Mesendoderm (in vitro differentiated cells): ENCODE measurements around the gene OTOS.

Experiments used
- DNase-seq: peaks from one replicate; pipeline ENCODE4 v3.0.0; 2013
- H2AK5ac ChIP-seq: 2 replicates; pipeline ENCODE4 v1.6.1; 2013; ENCODE audit warnings: low read length, inconsistent platforms
- H2BK120ac ChIP-seq: 2 replicates; pipeline ENCODE4 v1.6.1; 2013; ENCODE audit warnings: low read depth, mild to moderate bottlenecking, low read length, moderate library complexity, mixed read lengths
- H2BK15ac ChIP-seq: replicated peaks from 2 replicates; pipeline ENCODE4 v1.6.1; 2013; ENCODE audit warnings: low read depth, mild to moderate bottlenecking, moderate library complexity
- H2BK5ac ChIP-seq: 2 replicates; pipeline ENCODE4 v1.6.1; 2013; ENCODE audit warnings: low read length, inconsistent platforms
- H3K18ac ChIP-seq: 2 replicates; pipeline ENCODE4 v1.6.1; 2013; ENCODE audit warnings: mild to moderate bottlenecking, low read length, mixed read lengths
- H3K23ac ChIP-seq: one replicate; pipeline ENCODE4 v1.6.1; 2013; ENCODE audit warnings: low read length
- H3K27ac ChIP-seq: 2 replicates; pipeline ENCODE4 v1.5.1; 2013; ENCODE audit warnings: low read depth, mild to moderate bottlenecking, inconsistent platforms, low read length, moderate library complexity
- H3K27me3 ChIP-seq: 2 replicates; pipeline ENCODE4 v1.6.1; 2013; ENCODE audit warnings: low read length, control low read depth, mild to moderate bottlenecking, inconsistent platforms; ENCODE audit not compliant: insufficient read depth, poor library complexity
- H3K36me3 ChIP-seq: 2 replicates; pipeline ENCODE4 v1.6.1; 2013; ENCODE audit warnings: low read length, inconsistent platforms; ENCODE audit not compliant: control insufficient read depth, insufficient read depth
- H3K4ac ChIP-seq: one replicate; pipeline ENCODE4 v1.6.1; 2013; ENCODE audit warnings: low read depth, mild to moderate bottlenecking, low read length, moderate library complexity
- H3K4me1 ChIP-seq: 2 replicates; pipeline ENCODE4 v1.6.1; 2013; ENCODE audit warnings: low read depth, low read length, inconsistent platforms; ENCODE audit not compliant: control insufficient read depth
- H3K4me2 ChIP-seq: 2 replicates; pipeline ENCODE4 v1.6.1; 2013; ENCODE audit warnings: low read length
- H3K4me3 ChIP-seq: 2 replicates; pipeline ENCODE4 v1.5.1; 2013; ENCODE audit warnings: mild to moderate bottlenecking, low read length
- H3K56ac ChIP-seq: one replicate; pipeline ENCODE4 v1.6.1; 2013; ENCODE audit warnings: low read length
- H3K79me1 ChIP-seq: 2 replicates; pipeline ENCODE4 v1.6.1; 2013; ENCODE audit warnings: low read length, inconsistent platforms
- H3K79me2 ChIP-seq: 2 replicates; pipeline ENCODE4 v1.6.1; 2013; ENCODE audit warnings: mild to moderate bottlenecking, low read length; ENCODE audit not compliant: control insufficient read depth, insufficient read depth
- H3K9ac ChIP-seq: 2 replicates; pipeline ENCODE4 v1.6.1; 2013; ENCODE audit warnings: low read length, inconsistent platforms
- H4K5ac ChIP-seq: one replicate; pipeline ENCODE4 v1.6.1; 2013; ENCODE audit warnings: low read length
- H4K8ac ChIP-seq: one replicate; pipeline ENCODE4 v1.6.1; 2013; ENCODE audit warnings: low read depth, mild to moderate bottlenecking, control low read depth, low read length, moderate library complexity
- WGBS: extraction: QIAGEN DNeasy Blood & Tissue Kit; methylation state at CpG from one replicate; pipeline ENCODE4 v1.1.7; 2013; ENCODE audit warnings: low lambda C conversion rate, missing lambda C conversion rate; ENCODE audit not compliant: insufficient coverage; ENCODE audit errors: extremely low coverage; 5-methylcytosine and 5-hydroxymethylcytosine counted together

Gene OTOS

DNA sequence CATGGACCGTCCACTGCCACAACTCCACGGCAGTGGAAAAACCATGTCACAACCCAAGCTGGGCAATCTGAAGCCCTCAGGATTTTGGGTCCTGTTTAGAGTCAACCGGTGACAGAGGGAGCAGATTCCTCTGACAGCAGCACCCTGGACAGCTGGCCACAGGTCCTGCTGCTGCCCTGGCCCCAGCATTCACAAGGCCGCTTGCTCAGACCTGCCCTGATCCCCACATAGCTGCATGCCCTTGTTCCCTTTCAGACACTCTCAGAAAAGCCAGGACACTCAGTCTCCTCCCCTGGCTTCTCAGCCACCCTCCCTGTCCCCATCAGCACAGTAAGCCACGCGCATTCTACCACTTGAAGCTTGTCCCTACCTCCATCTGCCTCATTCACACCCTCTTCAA lies 6.0 kb downstream of the OTOS start:
- Histone ChIP-seq H3K79me2 (peaks cover 18% of the 10 kb centered on the region), H3K27ac (no peak overlapping the region), H3K18ac (no peak overlapping the region), H3K4me2 (no peak overlapping the region), H3K4ac (no peak overlapping the region), H3K79me1 (peaks cover 20% of the 10 kb centered on the region), H2BK15ac (no peak overlapping the region), H2BK5ac (no peak overlapping the region), H2AK5ac (no peak overlapping the region), H3K36me3 (peaks cover 9% of the 10 kb centered on the region), H2BK120ac (no peak overlapping the region), H3K27me3 (no peaks in the 10 kb centered on the region), H3K23ac (no peak overlapping the region), H3K4me1 (peaks cover 5% of the 10 kb centered on the region), H3K56ac (peak overlapping the region; percentile 9), H4K5ac (no peak overlapping the region), H3K4me3 (no peak overlapping the region), H3K9ac (peak overlapping the region; percentile 88), H4K8ac (no peak overlapping the region)
- no peak for DNase-seq
- no CpG with 5 or more reads among the region's 6 CpGs for WGBS

DNA sequence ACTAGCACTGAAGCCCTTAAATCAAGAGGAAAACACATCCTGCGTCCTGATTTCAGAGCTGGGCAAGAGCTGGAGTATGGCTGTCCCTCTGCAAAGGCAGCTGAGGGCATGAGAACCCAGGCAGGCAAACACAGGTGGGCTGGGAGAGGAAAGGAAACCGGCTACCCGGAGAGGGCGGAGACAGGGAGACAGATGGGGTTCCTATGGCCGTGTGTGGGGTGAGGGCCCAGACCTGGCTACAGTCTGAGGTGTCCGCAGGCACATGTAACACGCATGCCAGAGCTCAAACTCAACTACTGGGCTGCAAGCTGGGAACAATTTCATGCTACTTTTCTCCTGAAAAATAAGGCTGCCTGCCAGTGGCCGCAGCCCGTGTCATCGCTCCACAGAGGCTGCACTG lies 7.1 kb downstream of the OTOS start:
- Histone ChIP-seq H3K18ac (no peak overlapping the region), H3K4ac (no peak overlapping the region), H3K27ac (no peak overlapping the region), H3K79me1 (peaks cover 20% of the 10 kb centered on the region), H3K56ac (no peak overlapping the region), H4K5ac (no peak overlapping the region), H3K4me1 (peaks cover 5% of the 10 kb centered on the region), H3K36me3 (peaks cover 11% of the 10 kb centered on the region), H2BK15ac (no peak overlapping the region), H3K9ac (no peak overlapping the region), H2BK120ac (no peak overlapping the region), H3K79me2 (peaks cover 18% of the 10 kb centered on the region), H3K4me2 (no peak overlapping the region), H4K8ac (no peak overlapping the region), H2AK5ac (no peak overlapping the region), H3K27me3 (no peaks in the 10 kb centered on the region), H3K4me3 (no peak overlapping the region), H3K23ac (no peak overlapping the region), H2BK5ac (no peak overlapping the region)
- WGBS = no CpG with 5 or more reads among the region's 10 CpGs
- no peak for DNase-seq

GRCh38 chr2:240132651-240132980 lies 7.8 kb downstream of the OTOS start:
- WGBS = no CpG with 5 or more reads among the region's 5 CpGs
- Histone ChIP-seq H3K18ac (no peak overlapping the region), H3K4ac (no peak overlapping the region), H3K36me3 (peaks cover 15% of the 10 kb centered on the region), H3K27me3 (no peaks in the 10 kb centered on the region), H4K8ac (no peak overlapping the region), H3K23ac (no peak overlapping the region), H3K79me2 (peaks cover 18% of the 10 kb centered on the region), H3K4me3 (no peak overlapping the region), H3K4me1 (peaks cover 5% of the 10 kb centered on the region), H2BK120ac (no peak overlapping the region), H2BK5ac (no peak overlapping the region), H2BK15ac (no peak overlapping the region), H3K56ac (no peak overlapping the region), H2AK5ac (no peak overlapping the region), H3K27ac (no peak overlapping the region), H3K79me1 (peaks cover 20% of the 10 kb centered on the region), H4K5ac (no peak overlapping the region), H3K9ac (no peak overlapping the region), H3K4me2 (no peak overlapping the region)
- DNase-seq = no peak

DNA sequence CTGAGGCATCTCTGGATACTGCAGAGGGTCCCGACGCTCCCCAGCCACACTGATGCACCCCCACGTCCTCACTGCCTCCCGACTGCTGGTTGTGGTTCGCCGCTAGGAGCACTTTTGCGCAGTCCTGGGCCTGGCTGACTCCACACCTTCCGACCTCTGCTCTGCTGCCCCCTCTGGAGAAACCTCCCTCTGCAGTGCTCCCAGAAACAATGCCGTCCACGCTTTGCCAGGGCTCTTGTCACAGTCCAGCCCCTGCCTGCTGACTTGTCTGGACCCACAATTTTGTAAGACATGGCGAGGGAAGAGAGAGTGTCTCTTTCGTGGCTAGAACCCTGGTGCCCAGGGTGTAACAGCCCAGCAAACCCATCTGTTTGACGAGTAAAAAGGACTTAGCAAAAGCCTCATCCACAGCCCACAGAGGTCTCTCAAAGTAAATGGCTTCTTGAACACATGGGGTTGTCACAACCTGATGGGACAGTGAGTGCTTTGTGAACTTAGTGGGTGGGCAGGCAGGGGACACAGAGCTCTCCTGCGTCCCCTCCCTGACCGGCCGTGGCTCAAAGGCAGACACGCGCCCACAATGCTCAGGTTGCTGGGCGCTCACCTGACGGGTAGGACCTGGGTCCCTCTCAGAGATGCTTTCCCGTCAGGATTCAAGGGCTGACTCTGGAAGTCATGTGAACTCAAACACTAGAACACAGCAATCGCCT lies 8.4 kb downstream of the OTOS start:
- H4K8ac ChIP-seq = no peak overlapping the region
- WGBS = no CpG with 5 or more reads among the region's 22 CpGs
- H3K79me1 ChIP-seq = peaks cover 20% of the 10 kb centered on the region
- no peak for DNase-seq
- peaks cover 5% of the 10 kb centered on the region for H3K4me1 ChIP-seq
- H3K56ac ChIP-seq = no peak overlapping the region
- no peak overlapping the region for H3K4me2 ChIP-seq
- no peak overlapping the region for H2BK120ac ChIP-seq
- peaks cover 18% of the 10 kb centered on the region for H3K79me2 ChIP-seq
- no peak overlapping the region for H2BK5ac ChIP-seq
- no peak overlapping the region for H3K18ac ChIP-seq
- H3K27ac ChIP-seq = no peak overlapping the region
- H2AK5ac ChIP-seq = no peak overlapping the region
- H3K9ac ChIP-seq = no peak overlapping the region
- H3K23ac ChIP-seq = no peak overlapping the region
- no peak overlapping the region for H2BK15ac ChIP-seq
- H4K5ac ChIP-seq = no peak overlapping the region
- no peak overlapping the region for H3K4ac ChIP-seq
- no peak overlapping the region for H3K4me3 ChIP-seq
- H3K36me3 ChIP-seq = peaks cover 16% of the 10 kb centered on the region
- H3K27me3 ChIP-seq = no peaks in the 10 kb centered on the region

DNA sequence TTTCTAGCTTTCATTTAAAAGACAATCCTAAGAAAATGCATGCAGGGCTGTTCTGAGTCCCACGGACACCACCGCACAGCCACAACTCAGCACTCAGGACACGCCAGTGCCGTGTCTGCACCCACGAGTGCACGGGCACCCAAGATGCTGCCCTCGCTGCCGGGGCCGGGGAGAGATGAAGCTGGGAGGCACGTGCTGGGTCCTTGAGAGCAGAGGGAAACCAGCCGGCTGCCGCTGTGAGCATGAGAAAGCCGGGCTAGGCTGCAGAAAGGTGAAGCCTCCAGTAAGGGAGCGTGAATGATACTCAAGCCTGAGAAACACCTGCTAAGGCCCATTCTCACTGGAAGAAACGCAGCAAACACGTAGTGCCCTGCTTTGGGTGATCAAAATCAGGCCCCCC lies 9.2 kb downstream of the OTOS start:
- no CpG with 5 or more reads among the region's 16 CpGs for WGBS
- Histone ChIP-seq H3K4me1 (peaks cover 5% of the 10 kb centered on the region), H3K27ac (no peak overlapping the region), H3K4ac (no peak overlapping the region), H3K79me1 (peaks cover 20% of the 10 kb centered on the region), H3K4me2 (no peak overlapping the region), H2BK15ac (no peak overlapping the region), H3K9ac (no peak overlapping the region), H2AK5ac (no peak overlapping the region), H3K4me3 (no peak overlapping the region), H4K8ac (no peak overlapping the region), H3K36me3 (peaks cover 16% of the 10 kb centered on the region), H3K18ac (no peak overlapping the region), H2BK120ac (no peak overlapping the region), H3K27me3 (no peaks in the 10 kb centered on the region), H3K79me2 (peaks cover 18% of the 10 kb centered on the region), H3K23ac (no peak overlapping the region), H2BK5ac (no peak overlapping the region), H4K5ac (no peak overlapping the region), H3K56ac (no peak overlapping the region)
- no peak for DNase-seq
